ENCODE measurements around the gene LMOD2.

GRCh38 chr7:123629281-123629680, 26.4 kb upstream of the LMOD2 start:
- TF ChIP-seq CTCF (IDR thresholded peaks at IDR 0.05) (no peak), POLR2A (IDR thresholded peaks at IDR 0.05) (no peak)

All from Peyer's patch (tissue), 4 donors.